GM12875 (cell line): Measurements from ENCODE around the gene ACSS1.

Source experiments
- H3K4me3 ChIP-seq: one replicate; pipeline ENCODE4 v1.5.1; 2011; ENCODE audit warnings: low read depth, low read length, control low read depth
- TF ChIP-seq, protein P1 (sequence below): IDR thresholded peaks from 2 replicates; pipeline ENCODE4 v1.5.1; 2011; ENCODE audit warnings: low read depth, mild to moderate bottlenecking, control low read depth, inconsistent platforms, low read length, moderate library complexity, borderline replicate concordance; ENCODE audit not compliant: insufficient read depth

The ACSS1 gene

DNA sequence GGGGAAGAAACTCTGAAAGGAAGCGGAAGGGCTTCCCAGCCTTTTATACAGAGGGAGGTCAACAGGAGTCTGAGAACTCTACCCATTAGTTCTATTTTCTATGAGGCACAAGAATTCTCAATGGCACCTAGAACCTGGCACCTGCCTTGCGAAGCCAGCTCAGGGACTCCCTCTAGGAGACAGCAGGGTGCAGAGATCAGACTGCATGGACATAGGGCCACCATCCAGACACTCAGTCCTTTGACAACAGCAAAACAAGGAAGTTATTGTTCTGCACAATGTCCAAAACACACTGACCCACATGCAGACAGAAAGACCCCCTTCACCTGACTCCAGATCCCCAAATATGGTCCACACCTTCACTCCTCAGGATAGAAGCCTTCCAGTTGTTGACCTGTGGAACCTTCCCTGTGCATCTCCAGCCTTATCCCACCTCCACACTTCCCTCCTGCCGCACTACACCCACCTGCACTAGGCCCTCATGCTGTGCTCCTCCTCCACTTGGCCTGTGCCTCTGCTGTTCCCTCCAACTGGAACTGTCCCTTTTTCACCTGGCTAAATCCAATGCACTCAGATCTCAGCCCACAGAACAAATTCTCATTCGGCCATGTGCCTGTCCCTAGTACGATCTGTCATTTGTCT, 27.8 kb downstream of the ACSS1 start:
- TF ChIP-seq, protein P1, sequence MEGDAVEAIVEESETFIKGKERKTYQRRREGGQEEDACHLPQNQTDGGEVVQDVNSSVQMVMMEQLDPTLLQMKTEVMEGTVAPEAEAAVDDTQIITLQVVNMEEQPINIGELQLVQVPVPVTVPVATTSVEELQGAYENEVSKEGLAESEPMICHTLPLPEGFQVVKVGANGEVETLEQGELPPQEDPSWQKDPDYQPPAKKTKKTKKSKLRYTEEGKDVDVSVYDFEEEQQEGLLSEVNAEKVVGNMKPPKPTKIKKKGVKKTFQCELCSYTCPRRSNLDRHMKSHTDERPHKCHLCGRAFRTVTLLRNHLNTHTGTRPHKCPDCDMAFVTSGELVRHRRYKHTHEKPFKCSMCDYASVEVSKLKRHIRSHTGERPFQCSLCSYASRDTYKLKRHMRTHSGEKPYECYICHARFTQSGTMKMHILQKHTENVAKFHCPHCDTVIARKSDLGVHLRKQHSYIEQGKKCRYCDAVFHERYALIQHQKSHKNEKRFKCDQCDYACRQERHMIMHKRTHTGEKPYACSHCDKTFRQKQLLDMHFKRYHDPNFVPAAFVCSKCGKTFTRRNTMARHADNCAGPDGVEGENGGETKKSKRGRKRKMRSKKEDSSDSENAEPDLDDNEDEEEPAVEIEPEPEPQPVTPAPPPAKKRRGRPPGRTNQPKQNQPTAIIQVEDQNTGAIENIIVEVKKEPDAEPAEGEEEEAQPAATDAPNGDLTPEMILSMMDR, result no peak
- H3K4me3 ChIP-seq, result no peak overlapping the region

DNA sequence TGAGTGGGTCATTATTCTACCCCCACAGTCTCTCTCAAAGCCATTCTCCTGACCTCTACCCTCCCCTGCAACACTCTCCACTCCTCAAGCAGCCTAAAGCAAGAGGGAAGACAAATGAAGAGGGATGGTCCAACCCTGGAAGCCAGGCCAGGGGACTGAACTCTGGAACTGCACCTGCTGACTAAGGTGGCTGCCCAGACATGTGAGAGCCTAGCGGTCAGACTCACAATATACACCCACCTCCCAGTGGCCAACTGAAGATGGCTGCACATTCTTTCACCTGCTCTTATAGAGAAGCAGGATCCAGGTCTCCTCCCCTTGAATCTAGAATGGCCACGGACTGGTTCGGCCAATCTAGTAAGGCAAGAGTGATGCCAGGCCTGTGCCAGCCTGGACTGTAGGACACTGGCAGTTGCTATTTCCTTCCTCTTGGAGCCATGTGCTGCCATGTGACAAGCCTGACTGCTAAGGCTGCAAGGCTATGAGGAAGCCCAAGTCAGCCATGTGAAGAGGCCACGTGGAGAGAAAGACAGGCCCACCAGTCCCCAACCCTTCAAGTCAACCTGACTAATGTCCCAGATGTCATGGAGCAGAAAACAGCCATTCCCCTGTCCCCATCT, 31.8 kb downstream of the ACSS1 start:
- no peak overlapping the region for H3K4me3 ChIP-seq
- TF ChIP-seq, protein P1, result no peak

DNA sequence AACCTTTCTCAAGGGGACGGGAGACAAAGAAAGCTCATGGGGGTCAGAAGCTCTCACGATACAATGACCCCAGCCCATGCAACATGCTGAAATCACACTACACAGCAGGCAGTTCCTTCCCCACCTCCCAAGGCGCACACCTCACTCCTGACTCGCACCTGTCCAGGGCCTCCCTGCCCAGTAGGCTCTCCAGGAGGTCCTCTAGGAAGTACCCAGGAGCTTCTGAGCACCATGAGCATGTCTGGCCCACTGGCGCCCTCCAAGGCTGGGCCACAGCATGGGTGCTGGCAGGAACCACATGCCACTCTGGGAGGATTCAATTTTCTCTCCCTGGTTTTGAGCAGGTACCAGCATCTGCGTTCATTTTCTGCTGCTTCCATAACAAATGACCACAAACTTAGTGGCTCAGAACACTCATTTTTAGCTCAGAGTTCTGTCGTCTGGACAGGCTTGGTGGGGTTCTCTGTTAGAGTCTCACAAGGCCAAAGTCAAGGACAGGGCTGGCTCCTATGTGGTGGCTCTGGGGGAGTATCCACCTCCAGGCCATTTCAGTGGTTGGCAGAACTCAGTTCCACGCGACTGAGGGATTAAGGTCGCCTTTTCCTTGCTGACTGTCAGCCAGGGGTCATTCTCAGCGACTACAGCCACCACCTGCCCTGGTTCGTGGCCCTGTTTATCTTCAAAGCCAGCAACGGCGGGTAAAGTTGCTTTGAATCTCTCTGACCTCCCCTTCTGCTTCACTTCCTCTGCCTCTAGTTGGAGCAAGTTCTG, 32.7 kb downstream of the ACSS1 start:
- no peak overlapping the region for H3K4me3 ChIP-seq
- TF ChIP-seq, protein P1, result no peak

DNA sequence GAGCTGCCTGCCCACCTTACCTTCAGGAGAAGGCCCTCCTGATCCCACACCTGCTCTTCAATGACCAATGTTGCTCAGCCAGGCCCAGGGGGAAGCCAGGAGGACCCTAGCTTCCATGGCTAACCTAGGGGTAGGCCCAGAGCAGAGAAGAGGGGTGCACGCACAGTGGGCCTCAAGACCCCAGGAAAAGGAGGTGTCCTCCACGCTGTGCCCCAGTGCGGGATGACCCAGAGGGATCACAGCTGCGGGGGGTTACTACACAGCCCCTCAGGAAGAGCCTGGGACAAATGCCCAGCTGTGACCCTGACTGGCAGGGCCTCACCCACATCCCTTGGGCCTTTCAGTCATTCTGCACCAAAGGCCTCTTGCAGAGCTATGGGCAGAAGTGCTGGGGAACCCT, 33.8 kb downstream of the ACSS1 start:
- TF ChIP-seq, protein P1, result no peak
- no peak overlapping the region for H3K4me3 ChIP-seq

DNA sequence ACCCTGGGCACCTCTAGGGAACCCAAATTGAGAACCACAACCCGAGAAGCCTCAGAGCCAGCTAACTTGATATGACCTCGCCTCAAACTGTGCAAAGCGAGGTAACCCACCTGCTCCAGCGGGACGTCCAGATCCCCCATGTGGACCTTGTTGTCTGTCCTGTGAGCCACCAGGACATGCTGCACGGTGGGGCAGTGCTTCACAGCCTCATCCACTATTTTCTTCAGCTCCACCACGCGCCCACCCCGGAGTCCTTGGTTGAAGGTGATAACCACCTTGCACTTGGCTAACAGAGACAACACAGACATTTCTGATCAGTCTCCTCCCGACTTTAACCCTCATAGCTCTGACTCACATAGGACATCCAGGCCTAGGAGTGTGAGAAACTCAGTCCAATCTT, 34.6 kb downstream of the ACSS1 start:
- no peak overlapping the region for H3K4me3 ChIP-seq

DNA sequence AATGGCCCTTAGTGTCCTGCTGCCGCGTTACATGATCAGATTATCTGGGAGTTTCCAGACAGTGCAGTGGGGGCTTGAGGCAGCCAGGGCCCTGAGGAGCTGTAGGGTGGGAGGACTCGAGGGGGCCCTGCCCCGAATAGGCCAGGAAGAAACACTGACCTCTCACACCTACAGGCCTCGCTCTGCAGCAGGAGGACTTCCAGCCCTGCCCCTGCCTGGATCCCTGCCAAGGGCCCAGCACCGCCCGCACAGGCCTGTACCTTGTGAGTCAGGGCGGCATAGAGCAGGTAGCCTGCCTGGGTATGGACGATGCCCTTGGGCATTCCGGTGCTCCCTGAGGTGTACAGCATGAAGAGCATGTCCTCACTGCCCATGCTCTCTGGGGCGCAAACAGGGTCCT, 35.3 kb downstream of the ACSS1 start:
- TF ChIP-seq, protein P1, result no peak
- H3K4me3 ChIP-seq, result no peak overlapping the region

More for the DNA sequence above, 34.6 kb downstream of the ACSS1 start:
- TF ChIP-seq, protein P1, result no peak
